HUES64 (cell line): ENCODE data around the gene NEUROD2.

ENCODE experiments used
- H3K27ac ChIP-seq: 2 replicates; pipeline ENCODE4 v1.7.0; 2013; ENCODE audit warnings: low read depth, low read length, inconsistent platforms
- H3K27me3 ChIP-seq: 2 replicates; pipeline ENCODE4 v1.6.1; 2013; ENCODE audit warnings: mild to moderate bottlenecking, low read length; ENCODE audit not compliant: insufficient read depth
- H3K36me3 ChIP-seq: 2 replicates; pipeline ENCODE4 v1.6.1; 2013; ENCODE audit warnings: mild to moderate bottlenecking, low read length; ENCODE audit not compliant: insufficient read depth
- H3K4me1 ChIP-seq: 2 replicates; pipeline ENCODE4 v1.6.1; 2013; ENCODE audit warnings: mild to moderate bottlenecking, low read length, moderate library complexity; ENCODE audit not compliant: insufficient read depth
- H3K4me3 ChIP-seq: 2 replicates; pipeline ENCODE4 v1.5.1; 2013; ENCODE audit warnings: mild to moderate bottlenecking, low read length, moderate library complexity
- H3K9ac ChIP-seq: 2 replicates; pipeline ENCODE4 v1.6.1; 2013; ENCODE audit warnings: mild to moderate bottlenecking, low read depth, low read length
- H3K9me3 ChIP-seq: 2 replicates; pipeline ENCODE4 v1.6.1; 2013; ENCODE audit warnings: low read depth, low read length; ENCODE audit not compliant: insufficient read depth
- WGBS: fragments of 150-250, 120-280 bp; methylation state at CpG from one replicate; pipeline ENCODE4 v1.1.7; 2013; ENCODE audit warnings: missing lambda C conversion rate; 5-methylcytosine and 5-hydroxymethylcytosine counted together

The NEUROD2 gene

GRCh38 chr17:39599665-39600231 lies 8.0 kb downstream of the NEUROD2 start:
- Histone ChIP-seq H3K27ac (no peak overlapping the region), H3K36me3 (no peaks in the 10 kb centered on the region), H3K9me3 (no peaks in the 10 kb centered on the region), H3K4me1 (peaks cover 7% of the 10 kb centered on the region; the same call in 1 of the 2 replicates), H3K27me3 (peaks cover 100% of the 10 kb centered on the region), H3K9ac (no peak overlapping the region), H3K4me3 (no peak overlapping the region)
- 3% methylated on average over 28 of the region's 28 CpGs for WGBS

- H3K4me3 ChIP-seq, result no peak overlapping the region
- H3K27ac ChIP-seq, result no peak overlapping the region
- no peaks in the 10 kb centered on the region for H3K36me3 ChIP-seq
- no peak overlapping the region for H3K9ac ChIP-seq
- peaks cover 100% of the 10 kb centered on the region for H3K27me3 ChIP-seq
- peaks cover 7% of the 10 kb centered on the region; the same call in 1 of the 2 replicates for H3K4me1 ChIP-seq
- H3K9me3 ChIP-seq, result no peaks in the 10 kb centered on the region
- WGBS, result under 1% methylated on average over 33 of the region's 36 CpGs
Measured at GRCh38 chr17:39599004-39599664, 8.6 kb downstream of the NEUROD2 start.

- Histone ChIP-seq H3K36me3 (no peaks in the 10 kb centered on the region), H3K9me3 (no peaks in the 10 kb centered on the region), H3K4me3 (no peak overlapping the region), H3K27ac (no peak overlapping the region), H3K27me3 (peaks cover 100% of the 10 kb centered on the region), H3K9ac (no peak overlapping the region), H3K4me1 (peaks cover 5% of the 10 kb centered on the region; the same call in 1 of the 2 replicates)
- 9% methylated on average over 16 of the region's 17 CpGs for WGBS
Measured at GRCh38 chr17:39598630-39599003, 9.1 kb downstream of the NEUROD2 start.

- H3K27me3 ChIP-seq, result peaks cover 100% of the 10 kb centered on the region
- H3K9me3 ChIP-seq, result no peaks in the 10 kb centered on the region
- H3K9ac ChIP-seq, result no peak overlapping the region
- no peaks in the 10 kb centered on the region for H3K36me3 ChIP-seq
- no peak overlapping the region for H3K27ac ChIP-seq
- no peaks in the 10 kb centered on the region for H3K4me1 ChIP-seq
- no peak overlapping the region for H3K4me3 ChIP-seq
- 8% methylated on average over 13 of the region's 13 CpGs for WGBS
Measured at GRCh38 chr17:39598047-39598481, 9.7 kb downstream of the NEUROD2 start.

GRCh38 chr17:39597372-39598046 lies 10.2 kb downstream of the NEUROD2 start:
- Histone ChIP-seq H3K36me3 (no peaks in the 10 kb centered on the region), H3K27me3 (peaks cover 100% of the 10 kb centered on the region), H3K9ac (no peak overlapping the region), H3K4me1 (no peaks in the 10 kb centered on the region), H3K4me3 (no peak overlapping the region), H3K27ac (no peak overlapping the region), H3K9me3 (no peaks in the 10 kb centered on the region)
- 13% methylated on average over 21 of the region's 22 CpGs for WGBS

GRCh38 chr17:39596543-39597267 lies 11.0 kb downstream of the NEUROD2 start:
- Histone ChIP-seq H3K27me3 (peaks cover 100% of the 10 kb centered on the region), H3K4me1 (peaks cover 1% of the 10 kb centered on the region), H3K36me3 (no peaks in the 10 kb centered on the region), H3K9ac (no peak overlapping the region), H3K4me3 (peak overlapping the region; percentile 10; the same call in 1 of the 2 replicates), H3K9me3 (no peaks in the 10 kb centered on the region), H3K27ac (no peak overlapping the region)
- 2% methylated on average over 46 of the region's 47 CpGs for WGBS

GRCh38 chr17:39595928-39596510 lies 11.7 kb downstream of the NEUROD2 start:
- Histone ChIP-seq H3K4me1 (peaks cover 4% of the 10 kb centered on the region), H3K9ac (no peak overlapping the region), H3K4me3 (no peak overlapping the region), H3K9me3 (no peaks in the 10 kb centered on the region), H3K36me3 (no peaks in the 10 kb centered on the region), H3K27ac (no peak overlapping the region), H3K27me3 (peaks cover 100% of the 10 kb centered on the region)
- WGBS, result 16% methylated on average over 9 of the region's 11 CpGs

GRCh38 chr17:39595294-39595693 lies 12.4 kb downstream of the NEUROD2 start:
- H3K27me3 ChIP-seq, result peaks cover 92% of the 10 kb centered on the region
- 9% methylated on average over 4 of the region's 4 CpGs for WGBS
- H3K9ac ChIP-seq, result no peak overlapping the region
- no peaks in the 10 kb centered on the region for H3K9me3 ChIP-seq
- H3K27ac ChIP-seq, result no peak overlapping the region
- H3K36me3 ChIP-seq, result no peaks in the 10 kb centered on the region
- H3K4me1 ChIP-seq, result peaks cover 4% of the 10 kb centered on the region
- H3K4me3 ChIP-seq, result no peak overlapping the region

- Histone ChIP-seq H3K27ac (no peak overlapping the region), H3K9me3 (no peaks in the 10 kb centered on the region), H3K27me3 (peaks cover 73% of the 10 kb centered on the region), H3K9ac (no peak overlapping the region), H3K4me3 (no peak overlapping the region), H3K4me1 (peaks cover 4% of the 10 kb centered on the region), H3K36me3 (no peaks in the 10 kb centered on the region)
- 64% methylated on average over 2 of the region's 2 CpGs for WGBS
Measured at GRCh38 chr17:39593371-39593770, 14.3 kb downstream of the NEUROD2 start.

- H3K36me3 ChIP-seq, result no peaks in the 10 kb centered on the region
Measured at GRCh38 chr17:39591958-39592954, 15.5 kb downstream of the NEUROD2 start.

More at GRCh38 chr17:39591958-39592954, 15.5 kb downstream of the NEUROD2 start:
- 4% methylated on average over 22 of the region's 22 CpGs for WGBS
- no peaks in the 10 kb centered on the region for H3K9me3 ChIP-seq
- H3K27me3 ChIP-seq, result peaks cover 62% of the 10 kb centered on the region
- H3K9ac ChIP-seq, result no peak overlapping the region
- H3K27ac ChIP-seq, result no peak overlapping the region
- H3K4me3 ChIP-seq, result peak overlapping the region; percentile 20
- H3K4me1 ChIP-seq, result peaks cover 4% of the 10 kb centered on the region
